AG09309 (cell line): ENCODE measurements around the gene TPPP2.

Experiments
- DNase-seq: peaks from one replicate; pipeline ENCODE4 v3.0.0-alpha.2; 2010; ENCODE audit warnings: low read depth
- H3K4me3 ChIP-seq: 2 replicates; pipeline ENCODE4 v1.5.1; 2011; ENCODE audit warnings: mild to moderate bottlenecking, low read depth, low read length, moderate library complexity; ENCODE audit not compliant: control insufficient read depth
- CTCF ChIP-seq: IDR thresholded peaks from 2 replicates; pipeline ENCODE4 v1.5.1; 2011; ENCODE audit warnings: mild to moderate bottlenecking, low read depth, low read length, inconsistent platforms; ENCODE audit not compliant: insufficient read depth, control insufficient read depth; ENCODE audit errors: missing control alignments

TPPP2 gene

GRCh38 chr14:21041676-21042433 is 11.8 kb downstream of the TPPP2 start, which contains the start of gene RNASE7:
Gene RNASE7 (plus strand): TSS chr14:21042362. CDS start chr14:21042993, 631 bp downstream.
- TF ChIP-seq CTCF: no peak
- no peak within 1 kb of the TSS for H3K4me3 ChIP-seq
- DNase-seq: no peak

- no peak overlapping the region for H3K4me3 ChIP-seq
- no peak for DNase-seq
- TF ChIP-seq CTCF: no peak
Observed at GRCh38 chr14:21042918-21043317, 12.9 kb downstream of the TPPP2 start.

GRCh38 chr14:21043387-21043973 is 13.5 kb downstream of the TPPP2 start:
- no peak for DNase-seq
- TF ChIP-seq CTCF: no peak
- H3K4me3 ChIP-seq: no peak overlapping the region

- no peak for DNase-seq
- H3K4me3 ChIP-seq: no peak overlapping the region
- no peak for TF ChIP-seq CTCF
Observed at GRCh38 chr14:21043974-21044618, 14.1 kb downstream of the TPPP2 start.

GRCh38 chr14:21047378-21047781 is 17.4 kb downstream of the TPPP2 start:
- DNase-seq: no peak
- TF ChIP-seq CTCF: no peak
- no peak overlapping the region for H3K4me3 ChIP-seq

GRCh38 chr14:21048638-21049037 is 18.6 kb downstream of the TPPP2 start:
- no peak for TF ChIP-seq CTCF
- H3K4me3 ChIP-seq: no peak overlapping the region
- DNase-seq: no peak
